Smooth muscle cell (in vitro differentiated cells): ENCODE measurements around the gene DSG4. TPM values are rescaled to one million over a fixed set of nuclear protein-coding genes. Genes with fewer than 3 reads are reported as not detected.

Experiments
- DNase-seq: peaks from one replicate; lab custom pipeline; 2025; ENCODE audit not compliant: unreplicated experiment; lab: John Stamatoyannopoulos, UW
- H2AFZ ChIP-seq: fragments of 200-600 bp; sonication (generic); 2 replicates; pipeline ENCODE4 v1.6.0; 2016; ENCODE audit warnings: antibody characterized with exemption, low read depth, mild to moderate bottlenecking
- H3F3A ChIP-seq: fragments of 200-600 bp; sonication (generic); 2 replicates; pipeline ENCODE4 v1.6.0; 2017; ENCODE audit warnings: antibody characterized with exemption, low read depth
- H3K27ac ChIP-seq: fragments of 200-600 bp; sonication (generic); 2 replicates; pipeline ENCODE4 v1.5.1; 2016; ENCODE audit warnings: low read depth, mild to moderate bottlenecking
- H3K27me3 ChIP-seq: fragments of 200-600 bp; sonication (generic); 2 replicates; pipeline ENCODE4 v1.6.1; 2016; ENCODE audit warnings: low read depth, mild to moderate bottlenecking
- H3K36me3 ChIP-seq: fragments of 200-600 bp; sonication (generic); 2 replicates; pipeline ENCODE4 v1.5.1; 2016; ENCODE audit warnings: low read depth
- H3K4me1 ChIP-seq: fragments of 200-600 bp; sonication (generic); 2 replicates; pipeline ENCODE4 v1.5.1; 2016; ENCODE audit warnings: low read depth
- H3K4me2 ChIP-seq: fragments of 200-600 bp; sonication (generic); 2 replicates; pipeline ENCODE4 v1.6.0; 2016; ENCODE audit warnings: mild to moderate bottlenecking
- H3K4me3 ChIP-seq: fragments of 200-600 bp; sonication (generic); 2 replicates; pipeline ENCODE4 v1.5.1; 2016; ENCODE audit warnings: mild to moderate bottlenecking
- H3K79me2 ChIP-seq: fragments of 200-600 bp; sonication (generic); 2 replicates; pipeline ENCODE4 v1.6.0; 2016; ENCODE audit warnings: low read depth, mild to moderate bottlenecking
- H3K9ac ChIP-seq: fragments of 200-600 bp; sonication (generic); 2 replicates; pipeline ENCODE4 v1.6.0; 2016; ENCODE audit warnings: low read depth
- H3K9me3 ChIP-seq: fragments of 200-600 bp; sonication (generic); replicated peaks from 2 replicates; pipeline ENCODE4 v1.5.1; 2016; ENCODE audit warnings: low read depth
- H4K20me1 ChIP-seq: fragments of 200-600 bp; sonication (generic); 2 replicates; pipeline ENCODE4 v1.6.0; 2016; ENCODE audit warnings: low read depth
- CTCF ChIP-seq: fragments of 200-600 bp; sonication (generic); IDR thresholded peaks from 2 replicates; pipeline ENCODE4 v1.5.1; 2017; ENCODE audit warnings: borderline replicate concordance, mild to moderate bottlenecking, antibody characterized with exemption; ENCODE audit not compliant: insufficient read depth, poor library complexity, severe bottlenecking
- WGBS: methylation state at CpG from one replicate; pipeline ENCODE4 v1.1.7; 2016; ENCODE audit warnings: low lambda C conversion rate; 5-methylcytosine and 5-hydroxymethylcytosine counted together
- polyA plus RNA-seq: library from polyadenylated mRNA; unstranded; fragments of >200 nt; fragmentation: Nextera tagmentation; extraction: Ambion mirVana; gene quantifications from 2 replicates; pipeline ENCODE4 v1.2.1, GENCODE V29; 2016
- total RNA-seq: library from RNA; depleted of rRNA; stranded (reverse); fragments of >200 nt; gene quantifications from 2 replicates; pipeline ENCODE4 v1.2.3, GENCODE V29; 2014

The DSG4 gene
- total and polyA plus RNA-seq, 2 experiments from 2014 or later = 0.94 TPM; not detected in 1

- H3F3A ChIP-seq = no peaks in the 10 kb centered on the region
- no peak overlapping the region for H2AFZ ChIP-seq
- H3K27ac ChIP-seq = no peak overlapping the region
- no peaks in the 10 kb centered on the region for H3K4me1 ChIP-seq
- no peaks in the 10 kb centered on the region for H3K79me2 ChIP-seq
- no peak for DNase-seq
- no peak overlapping the region for H3K4me2 ChIP-seq
- 63% methylated on average over 1 of the region's 1 CpG for WGBS
- TF ChIP-seq CTCF = no peak
- H3K9ac ChIP-seq = no peak overlapping the region
- H3K4me3 ChIP-seq = no peak overlapping the region
- no peaks in the 10 kb centered on the region for H4K20me1 ChIP-seq
- no peaks in the 10 kb centered on the region for H3K36me3 ChIP-seq
- no peaks in the 10 kb centered on the region for H3K27me3 ChIP-seq
- H3K9me3 ChIP-seq = peaks cover 8% of the 10 kb centered on the region
Observed at GRCh38 chr18:31428211-31428610, 51.6 kb downstream of the DSG4 start.

- TF ChIP-seq CTCF = no peak
- 18% methylated on average over 1 of the region's 2 CpGs for WGBS
- H3K9me3 ChIP-seq = peaks cover 8% of the 10 kb centered on the region
- H2AFZ ChIP-seq = no peak overlapping the region
- no peaks in the 10 kb centered on the region for H3K4me1 ChIP-seq
- H3K4me2 ChIP-seq = no peak overlapping the region
- no peak overlapping the region for H3K4me3 ChIP-seq
- no peaks in the 10 kb centered on the region for H4K20me1 ChIP-seq
- no peaks in the 10 kb centered on the region for H3K36me3 ChIP-seq
- H3K79me2 ChIP-seq = no peaks in the 10 kb centered on the region
- no peak for DNase-seq
- H3K9ac ChIP-seq = no peak overlapping the region
- no peaks in the 10 kb centered on the region for H3F3A ChIP-seq
- no peak overlapping the region for H3K27ac ChIP-seq
- no peaks in the 10 kb centered on the region for H3K27me3 ChIP-seq
Observed at GRCh38 chr18:31429623-31430022, 53.0 kb downstream of the DSG4 start.

- no peaks in the 10 kb centered on the region for H3F3A ChIP-seq
- H3K27me3 ChIP-seq = no peaks in the 10 kb centered on the region
- no peaks in the 10 kb centered on the region for H4K20me1 ChIP-seq
- H3K36me3 ChIP-seq = no peaks in the 10 kb centered on the region
- H3K79me2 ChIP-seq = no peaks in the 10 kb centered on the region
- H3K27ac ChIP-seq = no peak overlapping the region
- H3K4me2 ChIP-seq = no peak overlapping the region
- no peaks in the 10 kb centered on the region for H3K4me1 ChIP-seq
- 80% methylated on average over 4 of the region's 4 CpGs for WGBS
- TF ChIP-seq CTCF = no peak
- no peak overlapping the region for H2AFZ ChIP-seq
- no peak overlapping the region for H3K4me3 ChIP-seq
- no peak for DNase-seq
- peaks cover 8% of the 10 kb centered on the region for H3K9me3 ChIP-seq
- no peak overlapping the region for H3K9ac ChIP-seq
Observed at GRCh38 chr18:31430072-31430471, 53.5 kb downstream of the DSG4 start.

GRCh38 chr18:31430554-31430953 is 54.0 kb downstream of the DSG4 start:
- H3F3A ChIP-seq = no peaks in the 10 kb centered on the region
- no peak overlapping the region for H3K4me2 ChIP-seq
- H3K27ac ChIP-seq = no peak overlapping the region
- H3K27me3 ChIP-seq = no peaks in the 10 kb centered on the region
- 94% methylated on average over 1 of the region's 1 CpG for WGBS
- H3K9ac ChIP-seq = no peak overlapping the region
- peaks cover 8% of the 10 kb centered on the region for H3K9me3 ChIP-seq
- H2AFZ ChIP-seq = no peak overlapping the region
- TF ChIP-seq CTCF = no peak
- no peaks in the 10 kb centered on the region for H3K4me1 ChIP-seq
- no peaks in the 10 kb centered on the region for H3K79me2 ChIP-seq
- H4K20me1 ChIP-seq = no peaks in the 10 kb centered on the region
- H3K36me3 ChIP-seq = no peaks in the 10 kb centered on the region
- H3K4me3 ChIP-seq = no peak overlapping the region
- no peak for DNase-seq
